Endothelial cell of umbilical vein (primary cell): ENCODE measurements around the gene MIPEP. TPM values are rescaled to one million over a fixed set of nuclear protein-coding genes. Genes with fewer than 3 reads are reported as not detected.

Source experiments
- BruUV-seq: library from RNA; stranded (reverse); fragments of 400-500 nt; replicated peaks from 2 replicates; lab custom pipeline; 2021; lab: Mats Ljungman, UMichigan
- CTCF ChIA-PET: fragments of 300-600, 350-600 bp; sonication (Branson Sonifier 250); formaldehyde crosslinking; loops from one replicate; lab custom pipeline; 2021; ENCODE audit warnings: antibody characterized with exemption, inconsistent platforms; lab: Charles Lee
- POLR2A ChIA-PET: fragments of 300-600, 350-600 bp; sonication (Branson Sonifier 250); formaldehyde crosslinking; loops from one replicate; lab custom pipeline; 2021; ENCODE audit warnings: antibody characterized with exemption, inconsistent platforms; lab: Charles Lee
- DNase-seq: peaks from one replicate; pipeline ENCODE4 v3.0.0-alpha.2; 2011; ENCODE audit warnings: low read depth, low spot score
- FAIRE-seq: peaks from 2 replicates; lab custom pipeline; 2011; peaks lifted over from hg19 to GRCh38; lab: Jason Lieb, UNC
- H2AFZ ChIP-seq: 2 replicates; pipeline ENCODE4 v1.6.0; 2012; ENCODE audit warnings: low read depth, low read length, control low read depth, inconsistent platforms
- H3K27ac ChIP-seq: 2 replicates; pipeline ENCODE4 v1.5.1; 2011; ENCODE audit warnings: low read depth, mild to moderate bottlenecking, control low read depth, low read length, moderate library complexity; ENCODE audit not compliant: insufficient read depth
- H3K27me3 ChIP-seq, 2 experiments: 2 replicates each; pipeline versions ENCODE4 v1.6.0 to v1.6.1; 2011; ENCODE audit warnings: low read length in 2 of 2, mixed read lengths in 1 of 2; ENCODE audit not compliant: control insufficient read depth in 2 of 2, insufficient read depth in 2 of 2
- H3K36me3 ChIP-seq, 2 experiments: 2 replicates in 1 of 2; 3 replicates in 1 of 2; pipeline ENCODE4 v1.5.1; 2011; ENCODE audit warnings: low read length in 2 of 2, mild to moderate bottlenecking in 1 of 2, moderate library complexity in 1 of 2; ENCODE audit not compliant: control insufficient read depth in 2 of 2, insufficient read depth in 2 of 2; ENCODE audit errors: extremely low read depth in 1 of 2
- H3K4me1 ChIP-seq: 3 replicates; pipeline ENCODE4 v1.5.1; 2011; ENCODE audit warnings: mild to moderate bottlenecking, low read length; ENCODE audit not compliant: control insufficient read depth, insufficient read depth; ENCODE audit errors: extremely low read depth
- H3K4me2 ChIP-seq: 2 replicates; pipeline ENCODE4 v1.6.1; 2011; ENCODE audit warnings: low read length, control low read depth, mixed read lengths; ENCODE audit not compliant: insufficient read depth
- H3K4me3 ChIP-seq, 3 experiments: fragments of 200-600 bp in 1 of 3; sonication (generic), shearing (Covaris generic) in 1 of 3; replicated peaks in 1 of 3; 2 replicates each; pipeline ENCODE4 v1.5.1; 2011 to 2016; ENCODE audit warnings: control low read depth in 3 of 3, low read length in 3 of 3, mild to moderate bottlenecking in 2 of 3, inconsistent platforms in 1 of 3, low read depth in 1 of 3, moderate library complexity in 1 of 3; ENCODE audit not compliant: insufficient read depth in 1 of 3
- H3K79me2 ChIP-seq: 2 replicates; pipeline ENCODE4 v1.6.0; 2012; ENCODE audit warnings: low read length, inconsistent platforms; ENCODE audit not compliant: control insufficient read depth, insufficient read depth
- H3K9ac ChIP-seq: replicated peaks from 2 replicates; pipeline ENCODE3; 2011; ENCODE audit warnings: low read length, control low read depth; ENCODE audit not compliant: insufficient read depth; ENCODE audit errors: extremely low read depth
- H3K9me1 ChIP-seq: replicated peaks from 3 replicates; pipeline ENCODE4 v1.6.0; 2011; ENCODE audit warnings: mild to moderate bottlenecking, low read length; ENCODE audit not compliant: control insufficient read depth, insufficient read depth; ENCODE audit errors: extremely low read depth
- H3K9me3 ChIP-seq: replicated peaks from 2 replicates; pipeline ENCODE4 v1.5.1; 2012; ENCODE audit warnings: low read length, inconsistent platforms; ENCODE audit not compliant: control insufficient read depth, insufficient read depth
- H4K20me1 ChIP-seq: replicated peaks from 2 replicates; pipeline ENCODE3; 2011; ENCODE audit warnings: mild to moderate bottlenecking, low read length; ENCODE audit not compliant: control insufficient read depth, insufficient read depth; ENCODE audit errors: extremely low read depth
- CTCF ChIP-seq, 2 donors: IDR thresholded peaks; 1 replicate in 1 of 2; 2 replicates in 1 of 2; pipeline ENCODE4 v1.5.1; 2011; ENCODE audit warnings: low read length in 2 of 2, mild to moderate bottlenecking in 2 of 2, moderate library complexity in 2 of 2, control low read depth in 1 of 2, inconsistent platforms in 1 of 2, low read depth in 1 of 2; ENCODE audit not compliant: insufficient read depth in 1 of 2; ENCODE audit errors: extremely low read depth in 1 of 2
- EZH2 ChIP-seq: IDR thresholded peaks from 2 replicates; pipeline ENCODE4 v1.6.1; 2012; ENCODE audit warnings: borderline replicate concordance, low read depth, mild to moderate bottlenecking, moderate library complexity, low read length, inconsistent platforms; ENCODE audit not compliant: severe bottlenecking
- FOS ChIP-seq: IDR thresholded peaks from 2 replicates; pipeline ENCODE4 v1.6.1; 2011; ENCODE audit warnings: mild to moderate bottlenecking, low read length, moderate library complexity, borderline replicate concordance; ENCODE audit not compliant: insufficient read depth
- GATA2 ChIP-seq: IDR thresholded peaks from 2 replicates; pipeline ENCODE4 v1.7.0; 2011; ENCODE audit warnings: low read depth, mild to moderate bottlenecking, moderate library complexity, mixed read lengths, low read length; ENCODE audit not compliant: insufficient read length, insufficient read depth
- JUN ChIP-seq: IDR thresholded peaks from 2 replicates; pipeline ENCODE4 v1.6.1; 2011; ENCODE audit warnings: borderline replicate concordance, low read depth; ENCODE audit not compliant: insufficient read length, insufficient read depth
- MAX ChIP-seq: IDR thresholded peaks from 2 replicates; pipeline ENCODE4 v1.6.1; 2011; ENCODE audit not compliant: insufficient read depth, insufficient read length
- MYC ChIP-seq: IDR thresholded peaks from one replicate; pipeline ENCODE4 v1.6.1; 2011; ENCODE audit warnings: mild to moderate bottlenecking, low read depth, low read length
- POLR2A ChIP-seq: IDR thresholded peaks from 2 replicates; pipeline ENCODE4 v1.6.1; 2012; ENCODE audit warnings: low read depth, mild to moderate bottlenecking, control low read depth, low read length
- POLR2AphosphoS5 ChIP-seq: IDR thresholded peaks from 2 replicates; pipeline ENCODE4 v1.6.1; 2012; ENCODE audit warnings: low read depth, mild to moderate bottlenecking, control low read depth, low read length, moderate library complexity; ENCODE audit not compliant: insufficient read depth
- dilution Hi-C: fragments of 300-500 bp; cut with MboI; formaldehyde crosslinking; loops from one replicate; pipeline ENCODE4 v1.15.0; 2019; ENCODE audit warnings: low sequenced_read_pairs; ENCODE audit not compliant: extremely low pct_ligation_motif_present
- intact Hi-C: fragments of 100-400 bp; cut with micrococcal nuclease; formaldehyde crosslinking; loops from one replicate; pipeline ENCODE4 v1.10.0; 2022
- polyA plus RNA-seq, 4 experiments: library from polyadenylated mRNA; depleted of rRNA in 3 of 4; stranded (reverse) in 3 of 4; unstranded in 1 of 4; fragments of >200 nt; gene quantifications; 2 replicates each; pipeline versions ENCODE4 v1.2.1 to v1.2.3, GENCODE V29; 2011 to 2012; ENCODE audit warnings: missing spikeins in 1 of 4
- total RNA-seq: library from RNA; stranded (reverse); gene quantifications from 2 replicates; pipeline ENCODE4 v1.2.3, GENCODE V29; 2021

Gene MIPEP
- total and polyA plus RNA-seq, 2 donors (not counting 3 experiments of a cell fraction or from before 2014, with no cell fraction given) = 12.4 to 19.2 TPM

GRCh38 chr13:23701636-23702035 lies 187.6 kb downstream of the MIPEP start:
- Histone ChIP-seq H3K36me3 (no peaks in the 10 kb centered on the region), H3K79me2 (no peaks in the 10 kb centered on the region), H3K4me2 (no peak overlapping the region), H3K9ac (no peak overlapping the region), H3K27me3 (peaks cover 0 to 4% of the 10 kb centered on the region in 2 experiments), H3K4me1 (no peaks in the 10 kb centered on the region), H4K20me1 (no peaks in the 10 kb centered on the region), H3K27ac (no peak overlapping the region), H3K4me3 (no peak overlapping the region), H3K9me1 (no peaks in the 10 kb centered on the region), H2AFZ (no peak overlapping the region), H3K9me3 (no peaks in the 10 kb centered on the region)
- intact Hi-C loops (no loop called here), dilution Hi-C loops (no loop called here)
- ChIA-PET POLR2A (no interaction called here), CTCF (interaction anchor here (1.2 kb wide), 1 partner anchor 14 kb away, joined by 3 read pairs; no protein-coding TSS in a partner anchor)
- TF ChIP-seq POLR2A (no peak), EZH2 (no peak), FOS (no peak), MYC (no peak), POLR2AphosphoS5 (no peak), MAX (no peak), GATA2 (no peak), JUN (no peak), CTCF (IDR thresholded peaks at IDR 0.05; ENCODE audit: extremely low read depth in 1 of 2, insufficient read depth in 1 of 2, low read depth in 1 of 2, low read length in 2 of 2) (no peak)
- DNase-seq (no peak), FAIRE-seq (no peak)
- BruUV-seq = no TSS peak
